ENCODE measurements around the gene MICALL2. TPM values are rescaled to one million over a fixed set of nuclear protein-coding genes. Genes with fewer than 3 reads are reported as not detected.

Gene MICALL2
- total RNA-seq, 8 experiments from 2014 or later: 1.4 to 16.7 (median 6.5) TPM

GRCh38 chr7:1439373-1440363 lies 19.6 kb downstream of the MICALL2 start:
- Histone ChIP-seq H3K4me3 (no peak overlapping the region), H3K4me1 (replicated peaks in 1 of 2) (no peaks in the 10 kb centered on the region), H3K27ac (no peak overlapping the region)
- in situ Hi-C loops (cut with MboI; ENCODE audit: low pct_unique_long_range_greater_than_20kb in 2 of 9, low sequenced_read_pairs in 9 of 9, unreplicated experiment in 9 of 9): loop anchor here in 1 of 9 experiments (25.0 kb wide), 1 partner anchor 227 kb away; no protein-coding TSS in a partner anchor
- ATAC-seq (replicated peaks in 6 of 8): peak in 2 of 8 experiments; percentile 26 to 33
- 80 to 100% (median 97%) methylated on average over 1 to 3 of the region's 31 CpGs; no CpG with 5 or more reads in 4 of the 10 experiments for WGBS, 10 experiments

DNA sequence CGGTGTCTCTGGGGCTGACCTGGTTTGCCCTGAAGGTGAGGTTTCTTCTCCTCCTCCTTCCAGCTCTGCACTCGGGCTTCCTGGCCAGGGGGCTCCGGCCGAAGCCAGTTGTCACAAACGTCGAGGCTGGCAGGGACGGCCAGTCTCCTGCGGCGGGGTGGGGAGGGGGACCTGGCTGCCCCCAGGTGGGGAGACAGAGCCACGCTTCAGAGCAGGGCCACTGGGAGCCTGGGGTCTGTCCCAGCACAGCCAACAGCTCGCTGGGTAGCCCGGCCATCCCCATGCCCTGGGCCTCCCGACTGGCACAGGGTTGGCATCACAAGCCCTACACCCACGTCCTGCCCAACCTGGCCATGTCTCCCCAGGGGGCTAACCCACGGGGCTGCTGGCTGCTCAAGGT lies 20.4 kb downstream of the MICALL2 start:
- Histone ChIP-seq H3K27ac (no peak overlapping the region), H3K4me3 (no peak overlapping the region), H3K4me1 (replicated peaks in 1 of 2) (no peaks in the 10 kb centered on the region)
- ATAC-seq (replicated peaks in 6 of 8): no peak
- WGBS, 10 experiments: 63 to 80% methylated on average over 1 to 6 of the region's 15 CpGs; no CpG with 5 or more reads in 8 of the 10 experiments
- in situ Hi-C loops (cut with MboI; ENCODE audit: low pct_unique_long_range_greater_than_20kb in 2 of 9, low sequenced_read_pairs in 9 of 9, unreplicated experiment in 9 of 9): loop anchor here in 1 of 9 experiments (25.0 kb wide), 1 partner anchor 227 kb away; no protein-coding TSS in a partner anchor

GRCh38 chr7:1438208-1438607 lies 21.1 kb downstream of the MICALL2 start:
- no peak for ATAC-seq (replicated peaks in 6 of 8)
- H3K4me3 ChIP-seq: no peak overlapping the region
- 100% methylated on average over 1 of the region's 10 CpGs; no CpG with 5 or more reads in 9 of the 10 experiments for WGBS, 10 experiments

DNA sequence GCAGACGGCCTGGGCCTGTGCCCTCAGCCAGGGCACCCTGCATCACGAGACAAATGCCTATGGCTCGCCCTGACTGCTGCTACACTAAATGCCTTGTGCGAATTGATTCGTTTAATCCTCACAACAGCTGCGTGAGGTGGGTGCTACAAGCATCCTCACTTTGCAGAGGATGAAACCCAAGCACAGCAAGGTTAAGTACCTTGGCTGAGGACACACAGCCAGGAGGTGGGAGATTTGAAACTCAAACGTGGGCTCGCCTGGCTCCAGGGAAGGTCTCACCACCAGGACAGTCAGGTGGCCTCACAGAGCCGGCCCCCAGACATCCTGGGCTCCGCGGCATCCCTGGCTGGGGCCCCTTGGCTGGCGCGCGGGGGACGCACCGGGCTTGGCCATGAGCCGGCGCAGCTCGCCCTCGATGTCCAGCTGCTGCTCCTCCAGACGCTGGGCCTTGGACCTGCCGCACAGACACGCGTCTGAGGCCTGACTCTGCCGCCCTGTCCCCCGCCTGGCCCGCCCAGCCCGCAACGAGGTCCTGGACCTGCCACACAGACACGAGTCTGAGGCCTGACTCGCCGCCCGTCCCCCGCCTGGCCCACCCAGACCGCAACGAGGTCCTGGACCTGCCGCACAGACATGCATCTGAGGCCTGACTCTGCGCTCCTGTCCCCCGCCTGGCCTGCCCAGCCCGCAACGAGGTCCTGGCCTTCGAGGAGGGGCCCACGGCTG lies 22.0 kb downstream of the MICALL2 start:
- Histone ChIP-seq H3K27ac (no peak overlapping the region), H3K4me1 (replicated peaks in 1 of 2) (no peaks in the 10 kb centered on the region), H3K4me3 (no peak overlapping the region)
- ATAC-seq (replicated peaks in 6 of 8): no peak
- in situ Hi-C loops (cut with MboI; ENCODE audit: low pct_unique_long_range_greater_than_20kb in 2 of 9, low sequenced_read_pairs in 9 of 9, unreplicated experiment in 9 of 9): loop anchor here in 1 of 9 experiments (25.0 kb wide), 1 partner anchor 225 kb away; no protein-coding TSS in a partner anchor
- WGBS, 10 experiments: 60 to 89% (median 68%) methylated on average over 1 to 5 of the region's 43 CpGs; no CpG with 5 or more reads in 6 of the 10 experiments

More at GRCh38 chr7:1438208-1438607, 21.1 kb downstream of the MICALL2 start:
- H3K27ac ChIP-seq: no peak overlapping the region
- H3K4me1 ChIP-seq (replicated peaks in 1 of 2): no peaks in the 10 kb centered on the region
- in situ Hi-C loops (cut with MboI; ENCODE audit: low pct_unique_long_range_greater_than_20kb in 2 of 9, low sequenced_read_pairs in 9 of 9, unreplicated experiment in 9 of 9): loop anchor here in 1 of 9 experiments (25.0 kb wide), 1 partner anchor 226 kb away; no protein-coding TSS in a partner anchor

DNA sequence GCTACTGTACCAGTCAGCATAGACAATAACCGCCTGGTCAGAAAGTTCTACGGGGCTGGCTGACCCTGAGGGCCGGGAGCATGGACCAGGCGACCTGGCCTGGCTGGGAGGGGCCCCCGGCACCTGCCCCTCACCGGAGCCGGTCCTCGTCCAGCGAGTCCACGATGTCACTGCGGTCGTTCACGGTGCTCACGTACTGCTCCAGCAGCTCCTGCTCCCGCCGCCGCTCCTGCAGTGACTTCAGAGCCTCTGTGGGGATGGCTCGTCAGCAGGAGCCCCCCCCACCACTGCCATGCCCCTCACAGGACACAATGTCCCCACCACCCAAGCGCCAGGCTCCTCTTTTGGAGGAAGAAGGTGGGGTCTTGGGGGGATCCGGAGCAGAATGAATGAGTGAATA lies 22.7 kb downstream of the MICALL2 start:
- WGBS, 10 experiments: 82% methylated on average over 11 of the region's 20 CpGs; no CpG with 5 or more reads in 9 of the 10 experiments

DNA sequence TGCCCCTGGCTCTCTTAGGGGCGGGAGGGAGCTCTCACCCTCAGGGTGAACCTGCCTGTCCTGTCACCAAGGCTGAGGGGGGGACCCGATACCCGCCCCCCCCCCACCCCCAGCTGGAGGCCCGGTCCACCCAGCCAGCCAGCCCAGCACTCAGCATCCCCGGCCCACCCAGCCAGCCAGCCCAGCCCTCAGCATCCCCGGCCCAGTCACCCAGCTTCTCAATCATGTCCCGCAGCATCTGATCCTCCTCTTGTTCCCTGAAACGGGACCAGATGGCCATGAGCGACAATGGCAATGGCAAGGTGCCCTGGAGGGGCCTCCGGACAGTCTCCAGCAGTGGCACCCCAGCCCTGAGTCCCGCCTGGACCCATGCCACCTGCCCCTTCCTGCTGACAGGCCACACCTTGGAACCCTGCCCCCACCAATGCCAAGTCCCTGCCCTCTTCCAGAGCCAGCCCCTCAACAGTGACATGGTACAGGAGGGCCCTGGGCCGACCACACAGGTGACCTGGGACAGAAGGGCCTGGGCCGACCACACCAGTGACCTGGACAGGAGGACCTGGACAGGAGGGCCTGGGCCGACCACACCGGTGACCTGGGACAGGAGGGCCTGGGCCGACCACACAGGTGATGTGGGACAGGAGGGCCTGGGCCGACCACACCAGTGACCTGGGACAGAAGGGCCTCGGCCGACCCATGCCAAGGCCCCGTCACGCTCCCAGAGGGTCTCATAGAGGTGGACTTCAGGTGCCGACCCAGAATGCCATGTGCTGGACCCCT lies 24.2 kb downstream of the MICALL2 start:
- in situ Hi-C loops (cut with MboI; ENCODE audit: low pct_unique_long_range_greater_than_20kb in 2 of 9, low sequenced_read_pairs in 9 of 9, unreplicated experiment in 9 of 9): loop anchor here in 1 of 9 experiments (25.0 kb wide), 1 partner anchor 223 kb away; no protein-coding TSS in a partner anchor
- 89 to 90% methylated on average over 2 to 8 of the region's 22 CpGs; no CpG with 5 or more reads in 8 of the 10 experiments for WGBS, 10 experiments

More for the DNA sequence above, 22.7 kb downstream of the MICALL2 start:
- Histone ChIP-seq H3K27ac (no peak overlapping the region), H3K4me3 (no peak overlapping the region), H3K4me1 (replicated peaks in 1 of 2) (no peaks in the 10 kb centered on the region)
- in situ Hi-C loops (cut with MboI; ENCODE audit: low pct_unique_long_range_greater_than_20kb in 2 of 9, low sequenced_read_pairs in 9 of 9, unreplicated experiment in 9 of 9): loop anchor here in 1 of 9 experiments (25.0 kb wide), 1 partner anchor 224 kb away; no protein-coding TSS in a partner anchor
- ATAC-seq (replicated peaks in 6 of 8): no peak

DNA sequence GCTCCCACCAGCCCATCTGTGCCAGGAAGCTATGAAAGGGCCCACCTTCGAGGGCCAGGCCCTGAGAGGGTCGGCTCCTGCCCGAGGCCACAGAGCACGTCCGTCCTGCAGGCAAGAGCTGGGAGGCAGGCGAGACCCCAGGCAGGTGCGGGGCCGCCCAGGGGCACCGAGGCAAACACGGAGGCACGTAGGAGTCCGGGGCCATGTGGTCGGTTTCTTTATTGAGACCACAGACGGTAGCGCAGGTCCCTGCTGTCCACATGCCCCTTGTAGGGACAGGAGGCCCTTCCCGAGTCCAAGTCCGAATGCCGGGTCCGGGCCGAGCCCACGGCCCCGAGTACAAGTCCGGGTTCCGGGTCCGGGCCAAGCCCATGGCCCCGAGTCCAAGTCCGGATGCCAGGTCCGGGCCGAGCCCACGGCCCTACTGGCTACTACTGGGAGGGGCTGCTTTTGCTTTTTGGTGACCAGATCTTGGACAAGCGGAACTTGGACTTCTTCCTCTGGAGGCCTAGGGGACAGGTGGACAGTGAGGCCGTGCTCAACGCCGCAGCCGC lies 25.0 kb downstream of the MICALL2 start:
- 67 to 100% (median 82%) methylated on average over 2 to 12 of the region's 35 CpGs; no CpG with 5 or more reads in 5 of the 10 experiments for WGBS, 10 experiments
- H3K27ac ChIP-seq: no peak overlapping the region
- H3K4me1 ChIP-seq (replicated peaks in 1 of 2): peaks cover 0 to 3% of the 10 kb centered on the region in 2 donors
- H3K4me3 ChIP-seq: no peak overlapping the region
- ATAC-seq (replicated peaks in 6 of 8): no peak
- in situ Hi-C loops (cut with MboI; ENCODE audit: low pct_unique_long_range_greater_than_20kb in 2 of 9, low sequenced_read_pairs in 9 of 9, unreplicated experiment in 9 of 9): loop anchor here in 1 of 9 experiments (25.0 kb wide), 1 partner anchor 222 kb away; no protein-coding TSS in a partner anchor

More for the DNA sequence above, 24.2 kb downstream of the MICALL2 start:
- Histone ChIP-seq H3K27ac (no peak overlapping the region), H3K4me1 (replicated peaks in 1 of 2) (no peaks in the 10 kb centered on the region), H3K4me3 (no peak overlapping the region)
- ATAC-seq (replicated peaks in 6 of 8): no peak

GRCh38 chr7:1433128-1433920 lies 25.9 kb downstream of the MICALL2 start:
- peaks cover 0 to 3% of the 10 kb centered on the region in 2 donors for H3K4me1 ChIP-seq (replicated peaks in 1 of 2)
- no peak overlapping the region for H3K27ac ChIP-seq
- WGBS, 10 experiments: 45 to 57% (median 53%) methylated on average over 4 to 8 of the region's 25 CpGs; no CpG with 5 or more reads in 7 of the 10 experiments
- H3K4me3 ChIP-seq: no peak overlapping the region
- in situ Hi-C loops (cut with MboI; ENCODE audit: low pct_unique_long_range_greater_than_20kb in 2 of 9, low sequenced_read_pairs in 9 of 9, unreplicated experiment in 9 of 9): loop anchor here in 1 of 9 experiments (25.0 kb wide), 1 partner anchor 221 kb away; no protein-coding TSS in a partner anchor
- ATAC-seq (replicated peaks in 6 of 8): no peak

DNA sequence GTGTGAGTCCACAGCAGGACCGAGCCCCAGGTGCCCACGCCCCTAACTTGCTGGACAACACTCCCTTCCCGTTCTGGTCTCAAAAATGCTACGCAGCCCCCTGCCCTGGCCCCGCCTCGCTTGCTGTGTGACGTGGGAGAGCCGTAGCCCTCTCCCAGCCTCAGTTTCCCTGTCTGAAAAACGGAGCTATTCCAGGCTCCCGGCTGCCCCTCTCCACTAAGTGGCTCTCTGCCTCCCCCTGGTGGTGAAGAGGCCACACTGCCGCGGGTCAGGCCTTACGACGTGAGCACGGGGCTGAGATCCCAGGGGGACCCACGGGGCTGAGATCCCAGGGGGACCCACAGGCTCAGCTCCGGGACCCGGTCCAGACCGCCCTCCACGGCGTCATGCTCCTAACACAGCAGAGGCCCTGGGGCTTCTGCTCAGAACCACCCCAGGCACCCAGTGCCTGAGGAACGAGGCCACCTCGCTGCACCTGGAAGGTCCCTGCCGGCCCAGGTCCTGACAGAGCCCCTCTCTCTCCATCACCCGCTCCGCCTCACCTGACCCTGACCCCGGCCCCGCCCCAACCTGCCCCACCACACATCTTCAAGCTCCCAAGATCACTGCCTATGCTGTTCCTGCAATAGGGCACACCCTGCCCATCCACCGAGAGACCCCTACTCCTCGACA lies 26.7 kb downstream of the MICALL2 start:
- peaks cover 0 to 3% of the 10 kb centered on the region in 2 donors for H3K4me1 ChIP-seq (replicated peaks in 1 of 2)
- in situ Hi-C loops (cut with MboI; ENCODE audit: low pct_unique_long_range_greater_than_20kb in 2 of 9, low sequenced_read_pairs in 9 of 9, unreplicated experiment in 9 of 9): loop anchor here in 1 of 9 experiments (25.0 kb wide), 1 partner anchor 220 kb away; no protein-coding TSS in a partner anchor
- no peak overlapping the region for H3K4me3 ChIP-seq
- H3K27ac ChIP-seq: no peak overlapping the region
- WGBS, 10 experiments: 0% methylated on average over 1 to 5 of the region's 30 CpGs; no CpG with 5 or more reads in 8 of the 10 experiments
- ATAC-seq (replicated peaks in 6 of 8): peak; percentile 32 to 88 (median 58)

- in situ Hi-C loops (cut with MboI; ENCODE audit: low pct_unique_long_range_greater_than_20kb in 2 of 9, low sequenced_read_pairs in 9 of 9, unreplicated experiment in 9 of 9): loop anchor here in 1 of 9 experiments (25.0 kb wide), 1 partner anchor 220 kb away; no protein-coding TSS in a partner anchor
- peak; percentile 10 to 62 (median 48) for ATAC-seq (replicated peaks in 6 of 8)
- WGBS, 10 experiments: 0% methylated on average over 1 of the region's 22 CpGs; no CpG with 5 or more reads in 9 of the 10 experiments
- no peak overlapping the region for H3K27ac ChIP-seq
- H3K4me3 ChIP-seq: no peak overlapping the region
- peaks cover 0 to 3% of the 10 kb centered on the region in 2 donors for H3K4me1 ChIP-seq (replicated peaks in 1 of 2)
Measured at GRCh38 chr7:1431634-1432380, 27.5 kb downstream of the MICALL2 start.
